HL-60/S4 treated with retinoic acid at 250 ng/mL for 4 days and 3 days (cell line): ENCODE data around the gene RTF1.
"Not testable (repeated sequence)": the region's sequence is repeated elsewhere in the genome, so short reads cannot be mapped to it uniquely, and the experiment has no call there.

Experiments
- in situ Hi-C: fragments of 300-500 bp; cut with MboI; formaldehyde crosslinking; loops from 2 replicates; pipeline ENCODE4 v1.7.0; 2022; ENCODE audit warnings: low sequenced_read_pairs

The RTF1 gene

GRCh38 chr15:41435037-41435786 lies 18.3 kb downstream of the RTF1 start:
- in situ Hi-C loops: no loop called here

- in situ Hi-C loops: no loop called here
Observed at GRCh38 chr15:41437448-41437847, 20.6 kb downstream of the RTF1 start.

GRCh38 chr15:41438206-41438605 lies 21.3 kb downstream of the RTF1 start:
- in situ Hi-C loops: no loop called here

- in situ Hi-C loops: not testable (repeated sequence)
Observed at GRCh38 chr15:41438745-41439144, 21.9 kb downstream of the RTF1 start.

GRCh38 chr15:41443275-41443674 lies 26.4 kb downstream of the RTF1 start:
- in situ Hi-C loops: no loop called here

GRCh38 chr15:41445399-41445798 lies 28.5 kb downstream of the RTF1 start:
- in situ Hi-C loops: no loop called here

GRCh38 chr15:41462084-41462795 lies 45.3 kb downstream of the RTF1 start:
- in situ Hi-C loops: no loop called here

GRCh38 chr15:41464889-41465580 lies 48.1 kb downstream of the RTF1 start:
- in situ Hi-C loops: no loop called here

GRCh38 chr15:41465822-41466421 lies 49.0 kb downstream of the RTF1 start:
- in situ Hi-C loops: no loop called here

GRCh38 chr15:41466711-41467110 lies 49.8 kb downstream of the RTF1 start:
- in situ Hi-C loops: no loop called here

- in situ Hi-C loops: not testable (repeated sequence)
Observed at GRCh38 chr15:41469644-41470043, 52.7 kb downstream of the RTF1 start.

- in situ Hi-C loops: no loop called here
Observed at GRCh38 chr15:41473418-41473817, 56.5 kb downstream of the RTF1 start.

GRCh38 chr15:41474436-41474835 lies 57.5 kb downstream of the RTF1 start:
- in situ Hi-C loops: no loop called here

GRCh38 chr15:41474941-41475340 lies 58.0 kb downstream of the RTF1 start:
- in situ Hi-C loops: no loop called here

GRCh38 chr15:41476416-41477048 lies 59.6 kb downstream of the RTF1 start:
- in situ Hi-C loops: no loop called here

- in situ Hi-C loops: no loop called here
Observed at GRCh38 chr15:41480396-41481140, 63.7 kb downstream of the RTF1 start.

GRCh38 chr15:41482110-41482877 lies 65.4 kb downstream of the RTF1 start:
- in situ Hi-C loops: no loop called here

- in situ Hi-C loops: no loop called here
Observed at GRCh38 chr15:41483115-41483514, 66.2 kb downstream of the RTF1 start.

GRCh38 chr15:41483519-41483918 lies 66.6 kb downstream of the RTF1 start:
- in situ Hi-C loops: no loop called here
